WTC11 (cell line): ENCODE results near the gene ANKRD18B. TPM values are rescaled to one million over a fixed set of nuclear protein-coding genes. Genes with fewer than 3 reads are reported as not detected.

ENCODE experiments used
- ATAC-seq: fragments of 200-7000 bp; cut with Tn5 transposase; 2 replicates; pipeline ENCODE4 v1.10.0; 2021; ENCODE audit warnings: mild to moderate bottlenecking, moderate library complexity
- CTCF ChIA-PET: fragments of 300-600 bp; sonication (Branson Sonifier 250); formaldehyde crosslinking; loops from one replicate; lab custom pipeline; 2021; ENCODE audit warnings: antibody characterized with exemption; lab: Charles Lee
- POLR2A ChIA-PET: fragments of 350-600 bp; sonication (Branson Sonifier 250); formaldehyde crosslinking; loops from one replicate; lab custom pipeline; 2021; ENCODE audit warnings: antibody characterized with exemption; lab: Charles Lee
- DNase-seq: peaks from one replicate; pipeline ENCODE4 v3.0.0; 2021; ENCODE audit warnings: low spot score
- H3K27ac Mint-ChIP-seq: 2 replicates; pipeline ENCODE4 v1.8.0; 2021; ENCODE audit warnings: mixed read lengths
- H3K27me3 Mint-ChIP-seq: 2 replicates; pipeline ENCODE4 v1.8.0; 2021; ENCODE audit warnings: low read depth, mild to moderate bottlenecking, moderate library complexity, mixed read lengths
- H3K36me3 Mint-ChIP-seq: 2 replicates; pipeline ENCODE4 v1.8.0; 2021; ENCODE audit warnings: mixed read lengths
- H3K4me1 Mint-ChIP-seq: 2 replicates; pipeline ENCODE4 v1.8.0; 2022; ENCODE audit warnings: mixed read lengths
- H3K4me3 Mint-ChIP-seq: 2 replicates; pipeline ENCODE4 v1.8.0; 2021; ENCODE audit warnings: mild to moderate bottlenecking, moderate library complexity, mixed read lengths
- H3K9me3 Mint-ChIP-seq: 2 replicates; pipeline ENCODE4 v1.8.0; 2021; ENCODE audit warnings: mixed read lengths
- ARID4B ChIP-seq: sonication (generic); formaldehyde crosslinking; IDR thresholded peaks from 2 replicates; pipeline ENCODE4 v1.8.0; 2023; ENCODE audit warnings: missing genetic modification reagents, mild to moderate bottlenecking, borderline replicate concordance
- ATF3 ChIP-seq: sonication (generic); formaldehyde crosslinking; conservative IDR thresholded peaks from 2 replicates; pipeline ENCODE4 v1.8.1; 2022; ENCODE audit warnings: mild to moderate bottlenecking, missing genetic modification reagents
- ATF6 ChIP-seq: sonication (generic); formaldehyde crosslinking; IDR thresholded peaks from 2 replicates; pipeline ENCODE4 v1.8.1; 2023; ENCODE audit warnings: mild to moderate bottlenecking, missing genetic modification reagents
- CREB1 ChIP-seq: sonication (generic); formaldehyde crosslinking; IDR thresholded peaks from 2 replicates; pipeline ENCODE4 v1.8.0; 2023; ENCODE audit warnings: mild to moderate bottlenecking, missing genetic modification reagents
- HMGA2 ChIP-seq: fragments of 250-450 bp; sonication (Bioruptor Pico); IDR thresholded peaks from 2 replicates; pipeline ENCODE4 v1.4.0; 2021; ENCODE audit warnings: mild to moderate bottlenecking, moderate library complexity
- IRF1 ChIP-seq: sonication (generic); formaldehyde crosslinking; IDR thresholded peaks from 2 replicates; pipeline ENCODE4 v1.8.0; 2023; ENCODE audit warnings: missing genetic modification reagents
- USF1 ChIP-seq: sonication (generic); formaldehyde crosslinking; IDR thresholded peaks from 2 replicates; pipeline ENCODE4 v1.8.0; 2022; ENCODE audit warnings: mild to moderate bottlenecking, missing genetic modification reagents
- ZNF219 ChIP-seq: sonication (generic); formaldehyde crosslinking; IDR thresholded peaks from 2 replicates; pipeline ENCODE4 v1.8.0; 2023; ENCODE audit warnings: missing genetic modification reagents, mild to moderate bottlenecking, borderline replicate concordance
- ZNF263 ChIP-seq: sonication (generic); formaldehyde crosslinking; IDR thresholded peaks from 2 replicates; pipeline ENCODE4 v1.8.1; 2022; ENCODE audit warnings: low read depth, mild to moderate bottlenecking, moderate library complexity, missing genetic modification reagents
- total RNA-seq: library from RNA; stranded (reverse); gene quantifications from 3 replicates; pipeline ENCODE4 v1.2.3, GENCODE V29; 2021
- TF ChIP-seq, protein P1 (sequence below): fragments of 250-450 bp; sonication (Bioruptor Pico); IDR thresholded peaks from 2 replicates; pipeline ENCODE4 v1.8.0; 2021; ENCODE audit warnings: mild to moderate bottlenecking
- TF ChIP-seq, protein P2 (sequence below): sonication (generic); formaldehyde crosslinking; IDR thresholded peaks from 2 replicates; pipeline ENCODE4 v1.8.0; 2022; ENCODE audit warnings: mild to moderate bottlenecking, missing genetic modification reagents

Gene ANKRD18B
- total RNA-seq, 1 experiment from 2014 or later = 11.0 TPM

GRCh38 chr9:33506626-33507370, 17.3 kb upstream of the ANKRD18B start:
- CTCF ChIA-PET = interaction anchor here (0.6 to 0.8 kb wide), 3 partner anchors 11 to 271 kb away, joined by 3 to 4 read pairs (median 3); no protein-coding TSS in a partner anchor
- H3K27me3 Mint-ChIP-seq = peaks cover 8% of the 10 kb centered on the region; the same call in 1 of the 2 replicates
- H3K36me3 Mint-ChIP-seq = no peaks in the 10 kb centered on the region
- POLR2A ChIA-PET = no interaction called here
- H3K9me3 Mint-ChIP-seq = no peaks in the 10 kb centered on the region
- H3K4me1 Mint-ChIP-seq = no peaks in the 10 kb centered on the region
- ATAC-seq = no peak
- DNase-seq = no peak
- TF ChIP-seq USF1 (CRISPR knock-in tag) (no peak), ZNF219 (CRISPR knock-in tag) (no peak), ATF3 (CRISPR knock-in tag) (no peak), CREB1 (CRISPR knock-in tag) (no peak), ZNF263 (no peak), ARID4B (CRISPR knock-in tag) (no peak), ATF6 (CRISPR knock-in tag) (no peak), HMGA2 (CRISPR knock-in tag) (no peak), IRF1 (CRISPR knock-in tag) (no peak)
- TF ChIP-seq, protein P1, sequence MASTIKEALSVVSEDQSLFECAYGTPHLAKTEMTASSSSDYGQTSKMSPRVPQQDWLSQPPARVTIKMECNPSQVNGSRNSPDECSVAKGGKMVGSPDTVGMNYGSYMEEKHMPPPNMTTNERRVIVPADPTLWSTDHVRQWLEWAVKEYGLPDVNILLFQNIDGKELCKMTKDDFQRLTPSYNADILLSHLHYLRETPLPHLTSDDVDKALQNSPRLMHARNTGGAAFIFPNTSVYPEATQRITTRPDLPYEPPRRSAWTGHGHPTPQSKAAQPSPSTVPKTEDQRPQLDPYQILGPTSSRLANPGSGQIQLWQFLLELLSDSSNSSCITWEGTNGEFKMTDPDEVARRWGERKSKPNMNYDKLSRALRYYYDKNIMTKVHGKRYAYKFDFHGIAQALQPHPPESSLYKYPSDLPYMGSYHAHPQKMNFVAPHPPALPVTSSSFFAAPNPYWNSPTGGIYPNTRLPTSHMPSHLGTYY (CRISPR knock-in tag) = no peak
- TF ChIP-seq, protein P2, sequence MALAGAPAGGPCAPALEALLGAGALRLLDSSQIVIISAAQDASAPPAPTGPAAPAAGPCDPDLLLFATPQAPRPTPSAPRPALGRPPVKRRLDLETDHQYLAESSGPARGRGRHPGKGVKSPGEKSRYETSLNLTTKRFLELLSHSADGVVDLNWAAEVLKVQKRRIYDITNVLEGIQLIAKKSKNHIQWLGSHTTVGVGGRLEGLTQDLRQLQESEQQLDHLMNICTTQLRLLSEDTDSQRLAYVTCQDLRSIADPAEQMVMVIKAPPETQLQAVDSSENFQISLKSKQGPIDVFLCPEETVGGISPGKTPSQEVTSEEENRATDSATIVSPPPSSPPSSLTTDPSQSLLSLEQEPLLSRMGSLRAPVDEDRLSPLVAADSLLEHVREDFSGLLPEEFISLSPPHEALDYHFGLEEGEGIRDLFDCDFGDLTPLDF (CRISPR knock-in tag) = no peak
- H3K4me3 Mint-ChIP-seq = no peak overlapping the region
- H3K27ac Mint-ChIP-seq = no peak overlapping the region
